Esophagus muscularis mucosa (tissue), 4 donors: Measurements from ENCODE around the gene ANKRD13B. TPM values are rescaled to one million over a fixed set of nuclear protein-coding genes. Genes with fewer than 3 reads are reported as not detected.
"Not testable (repeated sequence)": the region's sequence is repeated elsewhere in the genome, so short reads cannot be mapped to it uniquely, and the experiment has no call there.

Experiments used
- DNase-seq: peaks from one replicate; pipeline ENCODE4 v3.0.0-alpha.2; 2017; ENCODE audit errors: extremely low spot score
- H3K27ac ChIP-seq, 4 donors: fragments of 200-600 bp; sonication (generic); replicated peaks in 1 of 4; 1 replicate in 3 of 4; 2 replicates in 1 of 4; pipeline ENCODE4 v1.5.1; 2016 to 2019; ENCODE audit warnings: mild to moderate bottlenecking in 1 of 4
- H3K27me3 ChIP-seq, 4 donors: fragments of 200-600 bp; sonication (generic); one replicate each; pipeline versions ENCODE4 v1.5.1 to v1.6.0; 2016 to 2019
- H3K36me3 ChIP-seq, 4 donors: fragments of 200-600 bp; sonication (generic); one replicate each; pipeline ENCODE4 v1.5.1; 2016 to 2019
- H3K4me1 ChIP-seq, 4 donors: fragments of 200-600 bp; sonication (generic); one replicate each; pipeline ENCODE4 v1.5.1; 2016 to 2019
- H3K4me3 ChIP-seq, 4 donors: fragments of 200-600 bp; sonication (generic); 1 replicate in 2 of 4; 2 replicates in 2 of 4; pipeline ENCODE4 v1.5.1; 2016 to 2019; ENCODE audit warnings: mild to moderate bottlenecking in 4 of 4, moderate library complexity in 1 of 4
- H3K9me3 ChIP-seq, 4 donors: fragments of 200-600 bp; sonication (generic); 1 replicate in 3 of 4; 2 replicates in 1 of 4; pipeline ENCODE4 v1.5.1; 2016 to 2019
- CTCF ChIP-seq, 3 experiments: fragments of 200-600 bp in 2 of 3; fragments of 450-650 bp in 1 of 3; sonication (generic) in 2 of 3; IDR thresholded peaks; one replicate each; pipeline ENCODE4 v1.5.1; 2017 to 2019; ENCODE audit warnings: antibody characterized with exemption in 3 of 3, mild to moderate bottlenecking in 2 of 3, moderate library complexity in 1 of 3
- EP300 ChIP-seq: sonication (generic); formaldehyde crosslinking; IDR thresholded peaks from one replicate; pipeline ENCODE4 v1.6.1; 2017; ENCODE audit warnings: antibody characterized with exemption
- POLR2A ChIP-seq: fragments of 450-650 bp; IDR thresholded peaks from one replicate; pipeline ENCODE4 v1.6.1; 2017; ENCODE audit warnings: antibody characterized with exemption, moderate library complexity, mild to moderate bottlenecking, low read depth
- POLR2AphosphoS5 ChIP-seq, 2 donors: sonication (generic); formaldehyde crosslinking; IDR thresholded peaks; one replicate each; pipeline ENCODE4 v1.6.1; 2017; ENCODE audit warnings: antibody characterized with exemption in 2 of 2
- WGBS: methylation state at CpG from one replicate; pipeline ENCODE4 v1.1.5; 2018; 5-methylcytosine and 5-hydroxymethylcytosine counted together
- intact Hi-C: fragments of 100-400 bp; cut with DNase I; formaldehyde crosslinking; loops from one replicate; pipeline ENCODE4 v1.15.1; 2023
- total RNA-seq, 4 donors: library from RNA; depleted of rRNA; stranded (reverse); fragments of >200 nt; gene quantifications; one replicate each; pipeline versions ENCODE4 v1.1.0 to v1.2.1, GENCODE V29; 2016

Gene ANKRD13B
- total RNA-seq, 4 donors from 2014 or later = 8.0 to 16.1 (median 13.4) TPM

- intact Hi-C loops = no loop called here
- TF ChIP-seq CTCF (IDR thresholded peaks at IDR 0.05) (no peak), POLR2AphosphoS5 (IDR thresholded peaks at IDR 0.05) (no peak), POLR2A (no peak), EP300 (no peak)
- H3K4me1 ChIP-seq = peaks cover 0 to 2% (median 0%) of the 10 kb centered on the region in 4 donors
- no peaks in the 10 kb centered on the region for H3K27me3 ChIP-seq
- no peaks in the 10 kb centered on the region for H3K9me3 ChIP-seq
- H3K4me3 ChIP-seq = no peak overlapping the region
- no peak for DNase-seq
- no peak overlapping the region for H3K27ac ChIP-seq
- WGBS = 88% methylated on average over 2 of the region's 3 CpGs
- no peaks in the 10 kb centered on the region for H3K36me3 ChIP-seq
Measured at GRCh38 chr17:29555840-29556239, 37.1 kb upstream of the ANKRD13B start.

GRCh38 chr17:29557085-29557738 lies 35.7 kb upstream of the ANKRD13B start:
- Histone ChIP-seq H3K36me3 (peaks cover 0 to 10% (median 4%) of the 10 kb centered on the region in 4 donors), H3K4me1 (peaks cover 8 to 14% (median 9%) of the 10 kb centered on the region in 4 donors), H3K27me3 (no peaks in the 10 kb centered on the region), H3K9me3 (no peaks in the 10 kb centered on the region), H3K27ac (no peak overlapping the region), H3K4me3 (no peak overlapping the region)
- no peak for DNase-seq
- TF ChIP-seq CTCF (IDR thresholded peaks at IDR 0.05) (no peak), POLR2A (no peak), POLR2AphosphoS5 (IDR thresholded peaks at IDR 0.05) (no peak), EP300 (no peak)
- intact Hi-C loops = no loop called here
- WGBS = no CpG with 5 or more reads among the region's 1 CpG

- Histone ChIP-seq H3K27me3 (no peaks in the 10 kb centered on the region), H3K36me3 (peaks cover 4 to 15% (median 9%) of the 10 kb centered on the region in 4 donors), H3K4me3 (no peak overlapping the region)
Measured at GRCh38 chr17:29557739-29558116, 35.2 kb upstream of the ANKRD13B start.

GRCh38 chr17:29558139-29558538 lies 34.8 kb upstream of the ANKRD13B start:
- H3K4me1 ChIP-seq = peaks cover 8 to 16% (median 12%) of the 10 kb centered on the region in 4 donors
- DNase-seq, H3K27ac ChIP-seq, H3K27me3 ChIP-seq, H3K4me3 ChIP-seq, H3K9me3 ChIP-seq, intact Hi-C loops: not testable (repeated sequence)
- WGBS = 90% methylated on average over 5 of the region's 5 CpGs
- peaks cover 4 to 18% (median 11%) of the 10 kb centered on the region in 4 donors for H3K36me3 ChIP-seq

More at GRCh38 chr17:29557739-29558116, 35.2 kb upstream of the ANKRD13B start:
- Histone ChIP-seq H3K9me3 (no peaks in the 10 kb centered on the region), H3K4me1 (peaks cover 8 to 14% (median 12%) of the 10 kb centered on the region in 4 donors), H3K27ac (no peak overlapping the region)
- no peak for DNase-seq
- TF ChIP-seq POLR2AphosphoS5 (IDR thresholded peaks at IDR 0.05) (no peak), CTCF (IDR thresholded peaks at IDR 0.05) (no peak), EP300 (no peak), POLR2A (no peak)
- intact Hi-C loops = no loop called here

- H3K4me1 ChIP-seq = peaks cover 11 to 21% (median 15%) of the 10 kb centered on the region in 4 donors
- H3K36me3 ChIP-seq = peaks cover 4 to 18% (median 11%) of the 10 kb centered on the region in 4 donors
- TF ChIP-seq POLR2AphosphoS5 (IDR thresholded peaks at IDR 0.05) = no peak
- TF ChIP-seq EP300 = no peak
- no peak for TF ChIP-seq CTCF (IDR thresholded peaks at IDR 0.05)
- TF ChIP-seq POLR2A = no peak
- H3K9me3 ChIP-seq = no peaks in the 10 kb centered on the region
- WGBS = 94% methylated on average over 2 of the region's 2 CpGs
- DNase-seq = no peak
- H3K4me3 ChIP-seq = no peak overlapping the region
- intact Hi-C loops = no loop called here
- no peaks in the 10 kb centered on the region for H3K27me3 ChIP-seq
- H3K27ac ChIP-seq = no peak overlapping the region
Measured at GRCh38 chr17:29559640-29560039, 33.3 kb upstream of the ANKRD13B start.
